ENCODE measurements around the gene HEBP2.

- TF ChIP-seq CTCF (IDR thresholded peaks at IDR 0.05 in 2 of 3, conservative IDR thresholded peaks at IDR 0.05 in 1 of 3; ENCODE audit: borderline replicate concordance in 1 of 3, insufficient read depth in 1 of 3, low read depth in 2 of 3, low read length in 2 of 3) (no peak), SIN3A (IDR thresholded peaks at IDR 0.05; ENCODE audit: low read depth) (no peak), JUND (IDR thresholded peaks at IDR 0.05) (no peak)
Measured at GRCh38 chr6:138415125-138415524, 11.1 kb downstream of the HEBP2 start.
